Skeletal muscle satellite cell (primary cell): ENCODE data around the gene TMBIM6.

ENCODE experiments used
- H3K27me3 ChIP-seq: 2 replicates; pipeline ENCODE4 v1.7.0; 2013; ENCODE audit warnings: low read length; ENCODE audit not compliant: control insufficient read depth, insufficient read depth
- H3K36me3 ChIP-seq: 2 replicates; pipeline ENCODE4 v1.7.0; 2013; ENCODE audit warnings: mild to moderate bottlenecking, control low read depth, low read length; ENCODE audit not compliant: insufficient read depth
- H3K4me1 ChIP-seq: 2 replicates; pipeline ENCODE4 v1.7.0; 2013; ENCODE audit warnings: low read length; ENCODE audit not compliant: control insufficient read depth, insufficient read depth
- H3K4me2 ChIP-seq: 2 replicates; pipeline ENCODE4 v1.7.0; 2013; ENCODE audit warnings: mild to moderate bottlenecking, low read length
- H3K4me3 ChIP-seq: 2 replicates; pipeline ENCODE4 v1.7.0; 2013; ENCODE audit warnings: low read length
- H3K9ac ChIP-seq: 2 replicates; pipeline ENCODE4 v1.7.0; 2013; ENCODE audit warnings: mild to moderate bottlenecking, low read depth, low read length, moderate library complexity
- H3K9me3 ChIP-seq: replicated peaks from 2 replicates; pipeline ENCODE4 v1.7.0; 2013; ENCODE audit warnings: mild to moderate bottlenecking, control low read depth, low read length

TMBIM6 gene

DNA sequence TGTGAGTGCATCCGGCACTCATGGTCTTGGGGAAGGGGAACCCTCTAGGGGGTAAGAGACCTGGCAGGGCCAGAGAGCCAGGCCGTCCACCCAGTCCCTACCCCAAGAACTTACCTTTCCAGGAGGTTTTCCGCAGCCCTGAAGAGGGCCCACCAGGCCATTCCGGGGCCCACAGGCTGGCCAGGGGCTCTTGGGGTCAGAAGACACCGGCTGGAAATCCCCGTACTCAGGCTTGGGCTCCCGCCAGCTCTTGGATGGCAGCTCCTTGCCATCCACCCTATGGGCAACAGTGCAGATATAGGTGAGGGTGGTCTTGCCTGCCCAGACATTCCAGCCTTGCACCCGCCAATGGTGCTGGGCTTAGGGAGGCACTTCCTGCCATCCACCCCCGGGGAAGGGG is 52.3 kb downstream of the TMBIM6 start:
- no peaks in the 10 kb centered on the region for H3K27me3 ChIP-seq
- no peak overlapping the region for H3K4me2 ChIP-seq
- no peak overlapping the region for H3K4me3 ChIP-seq
- H3K4me1 ChIP-seq: no peaks in the 10 kb centered on the region
- H3K9ac ChIP-seq: no peak overlapping the region
- peaks cover 77% of the 10 kb centered on the region for H3K36me3 ChIP-seq
- H3K9me3 ChIP-seq: no peaks in the 10 kb centered on the region

DNA sequence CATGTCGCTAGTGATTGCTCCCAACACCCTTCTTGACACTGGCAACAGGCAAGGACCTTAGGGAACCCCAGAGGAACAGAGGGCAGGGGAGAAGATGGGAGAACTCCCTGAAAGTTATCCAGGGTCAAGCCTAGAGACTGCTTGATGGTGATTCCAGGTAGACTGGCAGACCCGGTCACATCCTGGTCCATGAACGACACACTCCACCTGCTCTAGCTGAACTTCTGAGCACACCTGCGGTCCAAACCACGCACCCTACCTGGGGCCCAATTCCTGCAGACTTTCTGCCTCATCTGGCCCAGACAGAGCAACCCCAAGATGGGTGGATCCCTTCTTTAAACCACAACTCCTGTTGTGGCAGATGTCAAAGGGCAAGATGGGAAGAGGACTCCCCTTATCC is 52.7 kb downstream of the TMBIM6 start:
- Histone ChIP-seq H3K9ac (no peak overlapping the region), H3K27me3 (no peaks in the 10 kb centered on the region), H3K36me3 (peaks cover 80% of the 10 kb centered on the region), H3K4me3 (no peak overlapping the region), H3K4me2 (no peak overlapping the region), H3K4me1 (no peaks in the 10 kb centered on the region), H3K9me3 (no peaks in the 10 kb centered on the region)

DNA sequence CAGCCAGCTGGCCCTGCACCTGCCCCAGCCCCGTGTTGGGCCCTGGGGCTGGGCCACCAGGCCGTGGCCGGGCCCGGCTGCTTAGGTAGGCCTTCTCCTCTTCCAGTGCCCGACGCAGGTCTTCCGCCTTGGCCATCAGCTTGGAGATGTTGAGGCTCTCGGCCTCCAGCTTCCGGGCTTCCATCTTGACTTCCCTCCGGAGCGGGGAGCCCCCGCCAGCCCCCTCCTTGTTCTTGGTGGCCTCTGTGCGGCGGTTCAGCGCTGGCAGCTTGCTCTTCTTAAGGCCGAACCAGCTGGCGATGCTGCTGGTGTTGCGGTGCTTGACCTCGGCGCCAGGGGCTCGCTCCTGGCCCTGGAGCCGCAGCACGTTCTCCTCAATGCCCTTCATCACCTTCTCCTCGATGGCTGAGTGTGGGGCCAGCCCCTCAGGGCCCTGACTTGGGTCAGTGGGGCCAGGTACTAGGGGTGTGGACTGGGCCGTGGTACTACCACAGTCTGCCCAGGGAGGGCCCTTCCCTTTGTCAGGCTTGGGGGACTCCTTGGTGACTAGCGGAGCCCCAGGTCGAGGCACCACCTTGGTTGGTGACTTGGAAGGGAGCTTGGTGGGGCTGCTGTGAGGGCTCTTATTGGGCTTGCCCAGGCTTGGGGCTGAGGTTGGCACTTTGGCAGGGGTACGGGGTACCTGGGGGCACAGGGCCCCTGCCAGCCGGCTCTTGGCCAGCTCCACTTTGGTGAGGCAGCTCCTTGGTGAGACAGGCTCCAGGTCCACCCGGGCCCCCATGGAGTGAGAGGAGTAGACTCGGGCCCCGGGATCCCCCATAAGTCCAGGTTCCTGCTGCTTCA is 53.7 kb downstream of the TMBIM6 start:
- Histone ChIP-seq H3K9ac (no peak overlapping the region), H3K4me1 (no peaks in the 10 kb centered on the region), H3K27me3 (no peaks in the 10 kb centered on the region), H3K4me2 (no peak overlapping the region), H3K36me3 (peaks cover 76% of the 10 kb centered on the region), H3K4me3 (no peak overlapping the region), H3K9me3 (no peaks in the 10 kb centered on the region)

DNA sequence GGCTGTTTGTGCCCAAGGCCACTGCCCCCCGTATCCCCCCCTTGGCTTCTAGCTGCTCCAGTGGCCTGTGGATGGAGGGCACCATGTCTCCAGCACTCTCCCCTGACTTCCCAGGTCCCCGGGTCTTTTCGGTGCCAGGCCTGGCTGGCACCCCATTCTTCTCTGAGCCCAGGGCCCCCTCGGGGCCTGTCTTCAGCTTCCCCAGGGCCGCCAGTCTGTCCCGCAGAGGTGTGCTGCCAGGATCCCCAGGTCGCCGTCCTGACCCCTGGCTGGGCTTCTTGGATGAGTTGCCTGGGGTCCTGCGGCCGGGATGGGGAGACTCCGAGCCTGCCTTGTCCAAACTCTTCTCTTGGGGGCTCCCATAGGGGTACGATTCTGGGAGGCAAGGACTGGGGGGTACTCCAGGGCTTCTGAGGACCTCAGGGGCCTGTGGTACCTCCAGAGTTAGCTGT is 54.3 kb downstream of the TMBIM6 start:
- Histone ChIP-seq H3K4me3 (no peak overlapping the region), H3K36me3 (peaks cover 75% of the 10 kb centered on the region), H3K4me1 (no peaks in the 10 kb centered on the region), H3K9ac (no peak overlapping the region), H3K9me3 (no peaks in the 10 kb centered on the region), H3K27me3 (no peaks in the 10 kb centered on the region), H3K4me2 (no peak overlapping the region)

DNA sequence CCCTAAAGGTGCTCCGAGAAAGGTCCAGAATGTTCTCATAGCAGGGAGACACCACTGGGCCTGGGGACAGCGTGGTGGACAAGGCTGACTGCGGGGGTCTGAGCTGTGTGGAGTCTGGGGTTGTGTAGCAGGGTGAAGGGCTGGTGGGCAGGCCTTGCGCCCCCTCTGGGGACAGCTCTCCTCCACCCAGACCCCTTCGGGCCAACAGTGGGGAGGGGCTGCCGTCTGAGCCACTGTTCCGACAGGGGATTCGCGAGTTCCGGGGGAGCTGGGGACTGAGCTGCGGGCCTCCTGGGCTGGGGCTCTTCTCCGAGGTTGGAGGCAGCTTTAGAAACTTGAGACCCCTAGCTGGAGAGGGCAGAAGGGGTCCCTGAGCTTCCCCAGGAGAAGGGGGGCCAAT is 54.8 kb downstream of the TMBIM6 start:
- Histone ChIP-seq H3K36me3 (peaks cover 75% of the 10 kb centered on the region), H3K4me1 (no peaks in the 10 kb centered on the region), H3K4me3 (no peak overlapping the region), H3K4me2 (no peak overlapping the region), H3K9ac (no peak overlapping the region), H3K9me3 (no peaks in the 10 kb centered on the region), H3K27me3 (no peaks in the 10 kb centered on the region)

DNA sequence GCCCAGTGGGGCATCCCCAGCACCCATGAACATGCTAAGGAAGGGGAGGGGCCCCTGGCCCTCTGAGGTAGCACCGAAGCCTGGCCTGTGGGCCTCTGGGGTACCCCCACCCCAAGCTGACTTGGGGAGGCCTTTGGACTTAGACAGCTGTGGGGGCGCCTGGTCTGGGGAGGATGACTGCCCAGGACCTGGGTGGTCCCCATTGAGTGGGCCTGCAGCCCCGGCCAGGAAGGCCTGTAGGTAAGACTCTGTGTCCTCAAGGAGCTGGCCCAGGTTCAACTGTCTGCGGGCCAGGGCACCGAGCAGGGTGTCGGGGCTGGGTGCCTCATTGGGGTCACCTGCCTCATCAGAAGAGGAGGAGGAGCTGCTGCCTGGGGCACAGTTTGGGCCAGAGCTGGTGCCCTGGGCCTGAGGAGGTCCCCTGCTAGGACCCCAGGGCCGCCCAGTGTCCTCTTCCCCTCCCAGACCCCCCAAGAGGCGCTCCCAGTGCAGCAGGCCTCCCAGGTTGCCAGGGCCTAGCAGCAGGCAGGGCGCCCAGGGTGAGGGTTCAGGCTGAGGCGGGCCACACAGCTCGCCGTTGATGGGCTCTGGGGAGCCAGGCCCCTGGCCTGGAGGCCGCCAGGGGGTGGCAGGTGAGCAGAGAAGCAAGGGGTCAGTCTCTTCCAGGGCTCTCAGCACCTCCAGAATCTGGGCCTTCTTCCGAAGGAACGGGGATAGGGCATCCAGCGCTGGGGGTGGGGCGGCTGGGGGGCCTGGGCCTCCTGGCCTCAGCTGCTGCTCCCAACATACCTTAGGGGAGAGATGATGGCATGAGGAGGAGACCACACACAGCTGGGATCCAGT is 55.5 kb downstream of the TMBIM6 start:
- H3K9me3 ChIP-seq: no peaks in the 10 kb centered on the region
- peaks cover 78% of the 10 kb centered on the region for H3K36me3 ChIP-seq
- H3K27me3 ChIP-seq: no peaks in the 10 kb centered on the region
- no peak overlapping the region for H3K9ac ChIP-seq
- H3K4me2 ChIP-seq: no peak overlapping the region
- no peaks in the 10 kb centered on the region for H3K4me1 ChIP-seq
- H3K4me3 ChIP-seq: no peak overlapping the region

DNA sequence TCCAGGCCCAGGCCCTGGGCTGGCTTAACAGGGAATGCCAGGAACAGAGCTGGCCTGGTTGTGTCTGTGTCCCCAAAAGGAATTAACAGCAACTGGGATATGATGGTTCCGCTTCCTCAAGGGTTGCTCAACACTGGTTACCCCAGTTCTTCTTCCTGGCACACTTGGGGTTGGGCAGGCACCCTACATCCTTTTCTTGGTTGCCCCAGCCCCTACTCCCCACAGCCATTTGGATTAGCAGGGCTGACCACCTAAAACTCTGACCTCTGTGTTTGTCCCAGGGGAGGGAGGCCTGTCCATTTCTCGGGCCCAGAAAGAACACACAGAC is 56.1 kb downstream of the TMBIM6 start:
- Histone ChIP-seq H3K4me2 (no peak overlapping the region), H3K4me3 (no peak overlapping the region), H3K36me3 (peaks cover 74% of the 10 kb centered on the region), H3K4me1 (no peaks in the 10 kb centered on the region), H3K9me3 (no peaks in the 10 kb centered on the region), H3K27me3 (no peaks in the 10 kb centered on the region), H3K9ac (no peak overlapping the region)

DNA sequence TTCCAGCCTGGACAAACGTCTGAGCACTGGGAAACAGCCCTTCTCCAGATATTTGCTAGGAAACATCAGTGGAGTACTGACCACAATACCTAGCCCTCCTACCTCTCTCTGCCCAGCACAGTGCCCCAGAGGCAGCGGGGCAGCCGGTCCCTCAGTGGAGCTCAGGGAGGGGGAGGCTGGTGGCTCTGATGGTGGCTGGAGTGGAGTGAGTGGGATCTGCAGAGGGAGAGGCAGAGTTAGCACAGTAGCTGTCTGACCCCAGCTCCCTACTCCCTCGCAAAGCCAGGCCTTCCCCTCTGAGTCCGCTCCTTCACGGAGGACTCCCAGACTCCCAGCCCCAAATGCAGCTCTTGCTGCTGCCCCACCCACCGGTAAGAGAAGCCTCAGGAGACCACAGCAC is 56.9 kb downstream of the TMBIM6 start:
- no peaks in the 10 kb centered on the region for H3K4me1 ChIP-seq
- H3K36me3 ChIP-seq: peaks cover 78% of the 10 kb centered on the region
- H3K27me3 ChIP-seq: no peaks in the 10 kb centered on the region
- no peak overlapping the region for H3K4me2 ChIP-seq
- H3K9ac ChIP-seq: no peak overlapping the region
- no peaks in the 10 kb centered on the region for H3K9me3 ChIP-seq
- no peak overlapping the region for H3K4me3 ChIP-seq

DNA sequence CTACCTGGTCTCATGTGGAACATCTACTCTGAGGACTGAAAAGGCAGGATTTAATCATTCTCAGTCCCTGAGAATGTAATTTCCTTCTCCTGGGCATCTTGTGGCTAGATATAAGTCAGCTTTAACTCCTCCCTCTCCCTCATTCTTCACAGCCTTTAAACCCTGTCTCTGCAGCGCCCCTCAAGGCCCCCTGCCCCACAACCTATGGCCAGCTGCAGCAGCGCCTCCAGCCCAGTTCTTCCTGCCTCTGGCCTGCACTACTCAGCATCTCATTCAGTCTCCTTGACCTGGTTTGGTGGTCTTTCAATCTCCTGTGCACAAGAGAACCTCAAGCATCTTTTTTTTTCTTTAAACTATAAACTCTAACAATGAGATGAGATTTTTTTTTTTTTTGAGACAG is 57.6 kb downstream of the TMBIM6 start:
- H3K27me3 ChIP-seq: no peaks in the 10 kb centered on the region
- no peak overlapping the region for H3K4me2 ChIP-seq
- no peak overlapping the region for H3K4me3 ChIP-seq
- no peaks in the 10 kb centered on the region for H3K4me1 ChIP-seq
- no peaks in the 10 kb centered on the region for H3K9me3 ChIP-seq
- peaks cover 79% of the 10 kb centered on the region for H3K36me3 ChIP-seq
- no peak overlapping the region for H3K9ac ChIP-seq

DNA sequence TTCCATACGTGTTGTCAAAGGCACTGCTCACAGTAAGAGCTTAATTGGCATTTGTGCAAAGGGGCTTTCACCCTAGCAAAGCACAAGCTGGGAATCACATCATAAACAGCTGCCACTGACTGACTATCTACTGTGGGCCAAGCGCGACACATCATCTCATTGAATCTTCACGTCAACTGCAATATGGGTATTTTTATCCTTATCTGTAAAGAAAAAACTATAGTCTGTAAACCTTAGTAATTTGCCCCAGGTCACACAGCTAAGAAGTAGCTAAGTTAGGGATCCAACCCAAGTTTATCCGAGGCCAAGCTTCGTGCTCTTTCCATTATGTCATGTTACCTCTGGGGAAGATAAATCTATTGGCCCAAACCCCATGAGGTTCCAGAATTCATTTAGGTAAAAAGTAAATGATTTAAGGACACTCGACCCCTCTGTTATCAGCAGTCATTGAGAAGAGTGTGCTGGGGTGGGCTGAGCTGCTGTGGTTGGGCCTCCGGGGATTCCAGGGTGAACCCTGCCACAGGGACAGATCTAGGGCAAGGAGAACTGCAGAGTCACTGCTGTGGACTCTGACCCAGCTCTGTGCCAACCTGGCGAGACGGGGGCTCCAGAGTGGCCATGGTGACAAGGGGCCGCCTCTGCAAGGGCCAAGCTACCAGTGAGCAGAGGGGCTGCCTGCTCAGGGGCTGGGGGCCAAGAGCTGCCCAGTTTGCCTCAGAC is 59.2 kb downstream of the TMBIM6 start:
- Histone ChIP-seq H3K4me3 (no peak overlapping the region), H3K9ac (no peak overlapping the region), H3K4me2 (no peak overlapping the region), H3K27me3 (no peaks in the 10 kb centered on the region), H3K4me1 (no peaks in the 10 kb centered on the region), H3K9me3 (no peaks in the 10 kb centered on the region), H3K36me3 (peaks cover 80% of the 10 kb centered on the region)
